HG03025 (cell line): ENCODE results near the gene TRPM6.
"Not testable (repeated sequence)": the region's sequence is repeated elsewhere in the genome, so short reads cannot be mapped to it uniquely, and the experiment has no call there.

Experiments used
- ATAC-seq: cut with Tn5 transposase; IDR thresholded peaks from one replicate; pipeline ENCODE4 v1.9.1; 2021; ENCODE audit warnings: mild to moderate bottlenecking, moderate library complexity; ENCODE audit not compliant: unreplicated experiment, low FRiP score

Gene TRPM6

DNA sequence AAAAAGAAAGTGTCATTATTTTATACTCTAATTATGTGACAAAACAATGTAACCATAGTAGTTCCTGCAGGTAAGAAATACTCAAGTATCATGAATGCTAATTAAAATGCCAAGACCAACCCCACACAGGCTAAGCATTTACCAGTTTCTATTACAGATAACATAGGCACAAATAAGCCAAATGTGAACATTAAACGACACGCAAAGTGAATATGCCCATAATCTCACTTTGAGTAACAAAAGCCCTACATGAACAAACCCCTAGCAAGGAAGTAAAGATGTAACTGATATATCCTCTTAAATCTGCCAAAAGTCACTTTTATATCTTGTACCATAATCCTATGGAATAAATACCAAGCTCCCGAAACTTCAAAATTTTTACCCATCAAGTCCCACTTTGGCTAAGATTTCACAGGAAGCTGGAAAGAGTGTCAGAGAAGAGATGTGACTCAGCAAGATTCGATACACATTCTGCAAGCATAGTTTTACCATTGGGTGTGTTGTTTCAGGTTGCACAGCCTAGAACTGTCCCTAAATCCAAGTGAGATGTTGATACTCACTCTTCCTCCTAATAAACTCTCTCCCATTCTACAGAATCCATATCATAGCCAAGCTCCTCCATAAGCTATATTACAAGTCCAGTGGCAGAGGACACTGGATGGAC is 28.8 kb downstream of the TRPM6 start:
- no peak for ATAC-seq

DNA sequence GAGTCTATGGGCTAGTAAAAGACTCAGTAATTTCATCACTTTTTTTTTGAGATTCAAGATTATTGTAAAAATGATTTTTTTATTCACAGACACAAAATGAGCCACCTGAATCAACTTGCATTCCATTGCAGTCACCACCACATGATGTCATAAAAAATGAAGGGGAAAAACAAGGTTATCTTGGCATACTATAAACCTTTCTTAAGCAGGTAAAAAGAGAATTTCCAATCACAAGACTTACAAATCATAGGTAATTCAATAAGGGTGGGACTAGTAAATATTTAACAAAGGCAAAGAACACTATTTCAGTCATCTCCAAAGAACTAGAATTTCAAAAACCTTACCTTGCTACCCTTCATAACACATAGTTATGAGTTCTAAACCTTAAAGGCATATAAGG is 30.7 kb downstream of the TRPM6 start:
- ATAC-seq = no peak

DNA sequence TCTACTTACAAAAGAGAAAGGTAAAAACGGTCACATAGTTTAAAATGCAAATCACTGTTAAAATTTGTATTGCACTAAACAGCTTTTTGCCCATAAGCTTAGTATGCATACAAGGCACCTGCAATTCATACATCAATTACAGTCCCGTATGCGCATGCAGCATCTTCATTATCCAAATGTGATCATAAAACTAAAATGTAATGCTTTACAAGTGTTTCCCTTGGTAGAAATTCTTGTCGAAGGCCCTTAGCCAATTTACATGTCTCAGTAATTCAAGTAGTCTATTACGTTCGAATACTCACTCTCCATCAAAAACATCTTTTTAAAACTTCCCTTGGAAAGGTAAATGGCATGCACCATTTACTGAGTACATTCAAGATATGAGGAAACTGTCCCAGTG is 32.6 kb downstream of the TRPM6 start:
- no peak for ATAC-seq

DNA sequence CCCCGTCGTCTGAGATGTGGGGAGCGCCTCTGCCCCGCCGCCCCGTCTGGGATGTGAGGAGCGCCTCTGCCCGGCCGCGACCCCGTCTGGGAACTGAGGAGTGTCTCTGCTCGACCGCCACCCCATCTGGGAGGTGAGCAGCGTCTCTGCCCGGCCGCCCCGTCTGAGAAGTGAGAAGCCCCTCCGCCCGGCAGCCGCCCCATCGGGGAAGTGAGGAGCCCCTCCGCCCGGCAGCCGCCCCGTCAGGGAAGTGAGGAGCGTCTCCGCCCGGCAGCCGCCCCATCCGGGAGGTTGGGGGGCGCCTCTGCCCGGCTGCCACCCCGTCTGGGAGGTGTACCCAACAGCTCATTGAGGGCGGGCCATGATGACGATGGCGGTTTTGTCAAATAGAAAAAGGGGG is 34.7 kb downstream of the TRPM6 start:
- ATAC-seq = not testable (repeated sequence)

DNA sequence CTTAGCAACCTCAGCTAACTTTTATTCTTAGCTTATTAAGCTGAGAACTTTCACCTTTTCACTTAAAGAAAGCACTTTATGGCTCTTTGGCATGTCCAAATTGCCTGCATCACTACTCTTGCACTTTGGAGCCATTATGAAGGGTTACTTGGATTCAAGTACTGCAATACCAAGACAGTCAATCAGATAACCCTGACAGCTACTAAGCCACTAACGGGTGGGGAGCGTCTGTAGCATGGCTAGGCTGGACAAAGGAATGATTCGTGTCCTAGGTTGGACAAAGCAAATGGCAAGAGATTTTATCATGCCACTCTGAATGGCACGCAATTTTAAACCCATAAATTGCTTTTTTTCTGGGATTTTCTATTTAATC is 39.6 kb downstream of the TRPM6 start:
- no peak for ATAC-seq

DNA sequence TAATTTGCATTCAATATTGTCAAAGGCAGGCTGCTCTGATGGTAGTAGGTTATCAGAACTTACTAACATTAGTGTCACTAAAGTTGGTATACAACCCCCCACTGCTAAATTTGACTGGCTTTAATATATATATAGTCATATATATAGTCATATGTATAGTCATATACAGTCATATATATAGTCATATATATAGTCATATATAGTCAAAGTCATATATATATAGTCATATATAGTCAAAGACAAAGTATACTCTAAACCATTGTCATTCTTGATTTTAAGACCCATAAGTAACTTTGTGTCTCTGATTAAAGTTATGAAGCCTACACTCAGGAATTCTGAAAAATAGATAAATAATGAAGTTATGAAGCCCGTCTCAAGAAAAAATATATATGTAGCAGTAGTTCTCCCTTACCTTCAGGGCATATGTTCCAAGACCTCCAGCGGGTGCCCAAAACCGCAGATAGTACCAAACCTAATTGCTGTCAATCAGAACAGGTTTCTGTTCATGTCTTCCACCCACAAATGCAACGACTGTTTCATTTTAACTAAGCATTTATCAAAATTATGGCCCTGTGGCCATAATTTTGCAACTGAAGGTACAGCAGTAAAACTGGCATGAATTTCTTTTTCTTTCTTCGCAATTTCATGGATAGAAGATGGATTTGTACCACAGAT is 40.1 kb downstream of the TRPM6 start:
- ATAC-seq = no peak

DNA sequence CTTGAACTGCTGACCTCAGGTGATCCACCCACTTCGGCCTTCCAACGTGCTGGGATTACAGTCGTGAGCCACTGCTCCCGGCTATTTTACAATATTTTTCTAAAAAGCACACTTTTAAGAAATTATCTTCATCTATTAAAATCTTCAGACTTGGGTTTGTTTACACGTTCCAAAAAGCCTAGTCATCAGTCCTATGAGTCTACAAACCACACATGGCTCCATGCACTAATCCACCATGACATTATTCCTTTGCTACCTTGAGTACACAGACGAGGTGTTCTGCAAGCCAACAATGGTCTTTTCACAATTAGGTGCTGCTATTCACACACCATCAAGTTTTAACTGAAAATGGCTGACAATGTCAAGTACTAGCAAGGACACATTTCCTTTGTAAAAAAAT is 41.0 kb downstream of the TRPM6 start:
- ATAC-seq = no peak

DNA sequence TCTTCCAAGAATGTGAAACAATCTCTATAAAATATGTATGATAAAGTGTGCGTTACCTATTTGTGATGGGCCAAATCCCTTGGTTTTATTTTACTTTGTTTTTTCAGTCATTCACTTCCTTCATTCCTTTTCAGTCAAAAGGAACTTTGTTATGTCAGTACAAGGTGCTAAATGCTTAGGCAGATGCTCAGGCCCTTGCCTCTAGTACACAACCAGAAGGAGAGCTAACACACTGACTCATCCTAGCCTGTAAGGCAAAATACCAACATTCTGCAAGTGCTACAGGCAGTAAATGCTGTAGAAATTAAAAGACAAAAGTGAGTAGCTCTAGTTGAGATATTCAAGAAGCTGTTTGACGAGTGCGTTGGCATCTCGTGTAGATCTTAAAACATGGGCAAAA is 49.4 kb downstream of the TRPM6 start:
- ATAC-seq = no peak

DNA sequence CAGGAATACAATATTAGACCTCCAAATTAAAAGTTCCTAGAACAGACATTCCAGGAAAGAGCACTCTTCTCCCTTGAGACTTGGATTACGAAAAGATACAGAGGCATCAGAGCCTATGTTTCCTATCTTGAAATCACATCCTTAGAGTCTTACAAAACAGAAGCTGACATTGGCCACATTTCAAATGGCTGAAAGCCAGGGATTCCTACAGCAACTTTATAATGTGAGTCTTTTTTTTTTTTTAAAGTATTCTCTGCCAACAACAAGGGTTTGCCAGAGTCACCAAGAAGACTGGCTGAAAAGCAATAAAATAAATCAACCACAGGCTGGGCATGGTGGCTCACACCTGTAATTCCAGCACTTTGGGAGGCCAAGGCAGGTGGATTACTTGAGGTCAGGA is 63.1 kb downstream of the TRPM6 start:
- no peak for ATAC-seq

DNA sequence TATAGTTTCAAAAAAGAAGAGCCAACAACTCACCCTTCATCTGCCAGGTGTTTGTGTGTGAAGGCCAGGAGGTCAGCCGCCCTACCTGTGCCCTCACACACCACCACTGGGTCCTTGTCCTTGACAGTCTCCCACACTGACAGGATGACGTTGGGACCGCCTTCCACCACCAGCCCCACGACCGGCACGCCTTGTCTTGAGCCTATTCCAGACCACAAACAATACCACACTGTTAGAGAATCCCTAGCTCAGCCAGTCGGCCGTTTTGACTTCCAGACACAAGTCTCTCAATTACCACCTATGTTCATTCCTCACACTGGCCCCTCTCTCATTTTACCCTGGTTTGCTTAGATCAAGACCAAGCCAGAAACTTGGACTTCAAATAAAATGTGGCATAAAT is 66.1 kb downstream of the TRPM6 start:
- ATAC-seq = no peak

DNA sequence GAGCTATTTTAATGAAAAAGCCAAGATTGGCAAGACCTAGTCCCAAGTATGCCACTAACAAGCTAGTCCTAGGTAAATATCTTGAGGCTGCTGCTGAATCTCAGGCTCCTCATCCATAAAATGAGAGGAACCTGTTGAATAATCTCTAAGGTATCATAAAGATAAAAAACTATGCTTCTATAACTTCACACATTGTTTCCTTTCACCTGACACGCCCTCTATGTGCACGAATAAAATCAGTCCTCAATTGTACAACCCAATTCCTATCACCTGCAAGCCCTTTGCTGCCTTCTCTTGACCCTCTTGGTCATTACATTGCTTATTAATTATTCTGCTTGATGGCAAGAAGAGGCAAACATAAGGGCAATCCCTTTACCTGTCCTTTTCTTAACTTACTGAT is 69.9 kb downstream of the TRPM6 start:
- ATAC-seq = no peak

DNA sequence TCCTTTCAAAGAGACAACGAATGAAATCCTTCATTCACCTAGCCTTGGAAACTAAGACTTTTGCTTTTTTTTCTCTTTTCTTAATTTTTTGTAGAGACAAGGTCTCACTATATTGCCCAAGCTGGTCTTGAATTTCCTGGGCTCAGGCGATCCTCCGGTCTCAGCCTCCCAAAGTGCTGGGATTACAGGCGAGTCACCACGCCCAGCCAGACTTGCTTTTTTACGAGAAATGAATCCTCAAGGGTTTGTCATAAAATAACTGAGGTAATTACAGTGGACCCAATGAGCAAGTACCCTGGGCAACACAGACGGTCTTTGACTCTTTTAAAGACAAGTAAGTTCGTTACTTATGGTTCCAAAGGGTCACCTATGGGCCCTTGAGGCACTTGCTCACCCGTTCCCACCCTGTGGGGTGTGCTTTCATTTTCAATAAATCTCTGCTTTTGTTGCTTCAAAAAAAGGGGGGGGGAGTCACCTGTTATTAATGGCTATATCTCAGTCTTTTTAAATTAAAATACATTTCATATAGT is 70.4 kb downstream of the TRPM6 start:
- ATAC-seq = no peak

DNA sequence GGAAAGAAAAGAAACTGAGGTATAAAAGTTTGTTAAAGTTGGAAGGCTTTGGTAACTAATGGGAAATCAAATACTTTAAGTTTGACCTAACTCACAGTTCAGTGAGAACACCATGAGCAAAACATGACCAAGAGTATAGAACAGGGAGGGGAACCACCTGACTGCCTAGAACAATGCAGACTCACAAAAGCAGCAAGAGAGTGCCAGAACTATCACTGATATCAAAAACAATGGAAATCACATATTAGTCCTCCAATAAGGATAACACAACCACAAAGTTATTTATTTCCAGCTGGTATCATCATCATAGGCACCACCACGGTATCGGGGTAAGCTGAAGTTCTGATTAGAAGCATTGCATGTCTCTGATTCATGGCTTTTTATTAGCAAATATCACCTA is 77.5 kb downstream of the TRPM6 start:
- ATAC-seq = no peak

DNA sequence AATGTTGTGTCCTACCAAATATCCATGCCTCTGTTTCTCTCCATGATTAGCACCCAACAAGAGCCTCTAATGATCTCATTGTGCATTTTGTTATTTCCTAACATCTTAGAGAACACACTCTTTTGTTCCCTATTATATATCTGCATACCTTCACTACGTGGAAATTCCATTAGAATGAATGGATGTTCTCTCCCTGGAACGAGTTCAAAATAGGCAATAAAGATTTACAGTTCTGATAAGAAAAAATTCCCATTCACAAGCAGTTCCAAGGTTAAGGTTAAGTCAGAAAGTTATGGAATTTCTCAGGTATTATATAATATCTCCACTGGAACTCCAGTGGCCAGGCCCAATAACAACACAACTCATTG is 83.7 kb downstream of the TRPM6 start:
- ATAC-seq = no peak

DNA sequence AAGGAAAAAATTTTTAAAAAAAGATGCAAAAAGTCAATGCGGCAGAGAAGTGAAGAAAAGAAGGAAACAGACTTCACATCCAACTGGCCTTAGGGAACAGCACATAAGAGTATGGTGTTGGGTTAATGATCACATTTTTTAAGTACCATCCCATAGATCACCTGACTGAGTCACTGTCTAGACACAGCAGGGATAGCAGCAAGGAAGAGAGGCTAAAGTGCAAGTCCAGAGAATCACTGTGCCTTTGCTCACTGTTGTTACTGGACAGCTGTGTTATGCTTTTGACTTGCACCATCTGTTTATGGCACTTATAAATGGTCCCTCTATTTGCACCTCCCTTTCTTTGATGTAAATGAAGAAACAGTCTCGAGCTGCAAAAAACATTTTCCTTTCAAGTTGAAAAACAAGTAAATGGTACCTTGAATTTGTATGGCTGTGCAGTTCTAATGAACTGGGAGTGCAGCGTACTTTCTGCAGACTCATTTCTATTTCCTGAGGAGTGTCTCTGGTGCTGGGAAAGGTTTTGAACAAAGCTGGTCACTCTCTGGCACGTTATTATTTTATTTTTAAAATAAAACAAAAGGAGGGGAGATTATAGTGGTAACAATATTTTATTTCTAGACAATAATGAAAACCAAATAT is 84.2 kb downstream of the TRPM6 start:
- ATAC-seq = no peak

DNA sequence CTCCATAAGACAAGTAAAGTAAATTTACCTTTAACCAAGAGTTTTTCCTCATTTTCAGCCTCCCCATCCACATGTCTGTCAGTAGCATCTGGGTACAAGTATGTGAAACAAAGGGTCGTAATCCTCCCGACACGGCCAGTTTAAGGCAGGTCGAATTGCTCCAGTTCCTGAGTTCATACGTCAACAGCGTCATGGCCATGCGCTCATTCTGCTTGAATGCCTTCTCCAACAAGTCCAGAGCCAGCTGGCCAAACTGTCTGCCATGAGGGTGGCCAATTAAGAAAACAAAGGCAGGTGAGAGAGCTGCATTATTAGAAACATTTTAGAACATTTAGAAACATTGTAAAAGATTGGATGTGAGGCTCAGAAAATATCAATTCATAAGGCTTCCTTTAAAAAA is 87.5 kb downstream of the TRPM6 start:
- no peak for ATAC-seq

DNA sequence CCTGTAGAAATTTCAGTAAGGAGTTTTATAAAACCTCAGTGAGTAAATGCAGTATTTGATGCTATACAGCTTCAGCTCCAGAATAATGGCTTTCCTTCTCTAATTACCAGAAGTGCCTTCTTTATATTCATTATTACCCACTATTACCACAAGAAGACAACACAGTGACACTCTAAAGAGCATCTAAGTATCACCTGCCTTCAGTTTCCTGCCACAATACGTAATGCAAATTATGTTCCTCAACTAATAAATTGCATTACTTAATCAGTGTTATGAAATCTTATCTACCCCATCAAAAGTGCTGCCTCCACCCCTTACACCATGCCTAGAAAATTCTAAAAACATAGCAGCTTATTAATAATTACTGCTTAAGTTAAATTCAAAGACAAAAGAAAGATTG is 91.9 kb downstream of the TRPM6 start:
- ATAC-seq = no peak

DNA sequence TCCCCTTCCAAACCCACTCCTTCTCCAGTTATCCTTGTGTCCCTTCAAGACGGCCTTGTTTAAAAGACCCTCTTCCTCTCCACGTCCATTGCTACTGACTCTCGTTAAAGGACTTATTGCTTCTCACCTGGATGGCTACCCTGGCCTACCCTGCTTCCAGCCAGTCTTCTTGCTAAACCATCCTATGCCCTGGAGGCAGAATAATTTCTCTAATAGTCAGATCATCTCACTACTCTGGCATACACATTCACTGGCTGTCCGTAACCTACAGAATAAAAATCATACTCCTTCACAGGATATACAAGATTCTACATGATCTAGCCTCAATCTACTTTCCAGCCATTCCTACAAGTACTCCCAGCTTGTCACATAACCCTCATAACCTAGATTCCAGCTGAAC is 92.6 kb downstream of the TRPM6 start:
- ATAC-seq = no peak

DNA sequence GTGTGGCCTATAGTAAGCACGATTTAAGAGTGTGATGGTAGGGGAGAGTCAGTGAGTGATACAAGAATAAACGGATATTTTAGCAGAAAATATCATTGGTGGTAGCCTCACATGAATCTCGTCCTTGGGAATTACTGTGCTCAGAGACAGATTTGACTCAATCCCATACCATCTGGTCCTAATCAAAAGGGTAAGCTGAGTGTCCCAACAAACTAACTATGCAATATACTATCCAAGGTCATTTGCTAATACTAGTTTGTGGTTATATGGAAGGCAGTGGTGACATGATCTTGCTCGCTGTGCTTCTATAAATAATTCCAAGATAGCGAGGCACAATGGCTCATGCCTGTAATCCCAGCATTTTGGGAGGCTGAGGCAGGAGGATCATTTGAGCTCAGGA is 103.2 kb downstream of the TRPM6 start:
- ATAC-seq = no peak

DNA sequence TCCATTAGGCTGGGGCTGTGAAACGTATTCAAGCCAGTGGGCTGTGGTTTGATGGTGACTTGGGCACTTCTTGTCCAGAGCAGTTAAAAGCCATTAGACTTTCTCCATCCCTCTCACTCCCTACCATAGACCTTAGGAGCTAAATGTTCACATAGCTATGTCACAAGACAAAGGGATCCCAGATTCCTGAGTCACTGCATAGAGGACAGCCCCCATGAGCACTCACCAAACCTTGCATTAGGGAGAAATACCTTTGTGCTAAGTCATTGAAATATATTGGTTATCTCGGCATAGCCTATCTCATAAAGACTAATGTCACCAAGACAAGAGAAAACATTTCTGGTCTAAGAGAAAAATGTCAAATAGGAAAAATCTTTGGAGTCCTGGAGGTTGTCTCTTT is 104.3 kb downstream of the TRPM6 start:
- ATAC-seq = no peak

DNA sequence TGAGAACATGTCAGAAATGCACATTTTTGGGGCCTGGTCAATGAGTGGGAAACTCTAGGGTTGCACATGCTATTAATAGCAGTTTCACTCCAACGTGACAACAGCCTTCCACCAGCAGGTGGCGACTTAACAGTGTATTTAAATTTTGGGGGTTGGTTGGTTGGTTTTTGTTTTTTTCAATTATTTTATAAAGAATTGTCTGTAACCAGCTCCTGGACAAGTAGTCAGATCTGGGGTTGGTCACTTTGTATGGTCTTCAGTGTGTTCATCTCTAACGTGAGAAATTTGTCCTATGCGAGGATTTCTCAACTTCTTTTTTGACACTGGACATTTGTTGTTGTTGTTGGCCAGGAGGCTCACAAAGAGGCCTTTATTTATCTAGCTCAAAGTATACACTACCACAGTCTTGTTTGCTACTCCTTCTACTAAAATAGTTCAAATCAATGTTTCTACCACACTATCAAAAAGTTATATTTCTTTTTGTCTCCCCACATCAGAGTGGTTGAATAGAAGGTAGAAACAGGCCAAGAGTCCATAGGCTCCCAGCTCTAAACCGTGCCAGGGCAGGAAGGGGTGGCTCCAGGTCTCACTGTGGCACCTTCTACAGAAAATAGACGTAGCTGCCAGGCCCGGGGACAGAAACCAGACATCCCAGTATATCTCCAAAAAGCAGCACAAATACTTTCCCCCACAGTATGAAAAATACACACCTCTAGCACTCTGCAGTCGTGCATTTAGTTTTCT is 110.4 kb downstream of the TRPM6 start:
- peak; percentile 62 for ATAC-seq
